ENCODE measurements around the gene GARNL3. TPM values are rescaled to one million over a fixed set of nuclear protein-coding genes. Genes with fewer than 3 reads are reported as not detected.

Gene GARNL3
- total RNA-seq, 2 donors from 2014 or later, result 34.2 to 34.4 TPM

GRCh38 chr9:127282611-127283010 lies 18.0 kb downstream of the GARNL3 start:
- no peak overlapping the region for H3K4me3 ChIP-seq
- intact Hi-C loops (cut with DNase I), result no loop called here
- no peaks in the 10 kb centered on the region for H3K36me3 ChIP-seq
- H3K27me3 ChIP-seq (replicated peaks; ENCODE audit: insufficient read depth), result no peaks in the 10 kb centered on the region
- H3K4me1 ChIP-seq (replicated peaks), result no peaks in the 10 kb centered on the region
- H3K27ac ChIP-seq, result no peak overlapping the region
- no peak for TF ChIP-seq POLR2AphosphoS5 (IDR thresholded peaks at IDR 0.05)
- TF ChIP-seq CTCF (IDR thresholded peaks at IDR 0.05), result no peak
- no peak for TF ChIP-seq POLR2A (IDR thresholded peaks at IDR 0.05)
- no peak for DNase-seq (ENCODE audit: low spot score)
- H3K9me3 ChIP-seq, result no peaks in the 10 kb centered on the region

- intact Hi-C loops (cut with DNase I), result no loop called here
- no peak overlapping the region for H3K27ac ChIP-seq
- no peak for DNase-seq (ENCODE audit: low spot score)
- H3K36me3 ChIP-seq, result no peaks in the 10 kb centered on the region
- H3K4me1 ChIP-seq (replicated peaks), result no peaks in the 10 kb centered on the region
- H3K4me3 ChIP-seq, result no peak overlapping the region
- TF ChIP-seq POLR2A (IDR thresholded peaks at IDR 0.05), result no peak
- TF ChIP-seq POLR2AphosphoS5 (IDR thresholded peaks at IDR 0.05), result no peak
- TF ChIP-seq CTCF (IDR thresholded peaks at IDR 0.05), result no peak
- WGBS, result 96% methylated on average over 3 of the region's 3 CpGs
- H3K27me3 ChIP-seq (replicated peaks; ENCODE audit: insufficient read depth), result no peaks in the 10 kb centered on the region
- no peaks in the 10 kb centered on the region for H3K9me3 ChIP-seq
Observed at GRCh38 chr9:127283135-127283534, 18.6 kb downstream of the GARNL3 start.

GRCh38 chr9:127283917-127284497 lies 19.4 kb downstream of the GARNL3 start:
- no peak for DNase-seq (ENCODE audit: low spot score)
- WGBS, result 29% methylated on average over 2 of the region's 2 CpGs
- Histone ChIP-seq H3K27ac (no peak overlapping the region), H3K36me3 (no peaks in the 10 kb centered on the region), H3K27me3 (replicated peaks; ENCODE audit: insufficient read depth) (no peaks in the 10 kb centered on the region), H3K4me1 (replicated peaks) (no peaks in the 10 kb centered on the region), H3K4me3 (no peak overlapping the region), H3K9me3 (no peaks in the 10 kb centered on the region)
- intact Hi-C loops (cut with DNase I), result no loop called here
- TF ChIP-seq POLR2AphosphoS5 (IDR thresholded peaks at IDR 0.05) (no peak), CTCF (IDR thresholded peaks at IDR 0.05) (no peak), POLR2A (IDR thresholded peaks at IDR 0.05) (no peak)

GRCh38 chr9:127285965-127286364 lies 21.4 kb downstream of the GARNL3 start:
- DNase-seq (ENCODE audit: low spot score), result no peak
- H3K4me1 ChIP-seq (replicated peaks), result no peaks in the 10 kb centered on the region
- no peak overlapping the region for H3K27ac ChIP-seq
- H3K27me3 ChIP-seq (replicated peaks; ENCODE audit: insufficient read depth), result no peaks in the 10 kb centered on the region
- no peak for TF ChIP-seq POLR2AphosphoS5 (IDR thresholded peaks at IDR 0.05)
- H3K4me3 ChIP-seq, result no peak overlapping the region
- no peaks in the 10 kb centered on the region for H3K36me3 ChIP-seq
- intact Hi-C loops (cut with DNase I), result no loop called here
- H3K9me3 ChIP-seq, result no peaks in the 10 kb centered on the region

DNA sequence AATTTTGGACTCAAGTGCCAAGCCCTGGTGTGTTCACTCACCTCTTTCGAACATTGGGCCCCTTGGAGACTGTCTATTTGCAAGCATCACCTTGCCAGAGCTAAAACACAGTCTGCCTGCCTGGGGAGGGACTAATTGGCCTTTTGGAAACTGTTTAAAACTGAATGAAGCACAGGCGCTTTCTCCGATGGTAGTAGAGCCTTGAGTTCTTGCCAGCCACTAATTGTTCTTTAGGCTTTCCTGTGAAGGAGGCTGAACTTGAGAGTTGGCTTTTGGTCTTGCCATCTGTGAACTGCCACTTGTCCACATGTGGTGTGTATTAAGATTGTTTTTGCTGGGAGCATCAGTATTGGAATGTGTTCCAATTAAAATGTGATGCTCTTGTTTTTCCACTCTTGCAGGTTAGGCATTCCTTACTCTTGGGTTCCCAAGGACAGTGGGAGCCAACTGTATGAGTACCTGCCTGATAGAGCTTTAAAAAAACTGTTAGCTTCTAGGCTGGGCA lies 26.0 kb downstream of the GARNL3 start:
- no peak overlapping the region for H3K4me3 ChIP-seq
- peaks cover 4% of the 10 kb centered on the region for H3K4me1 ChIP-seq (replicated peaks)
- no peaks in the 10 kb centered on the region for H3K36me3 ChIP-seq
- no peaks in the 10 kb centered on the region for H3K27me3 ChIP-seq (replicated peaks; ENCODE audit: insufficient read depth)
- no peaks in the 10 kb centered on the region for H3K9me3 ChIP-seq
- H3K27ac ChIP-seq, result peak overlapping the region in 1 of 2 donors; percentile 34
- intact Hi-C loops (cut with DNase I), result no loop called here
- WGBS, result 82% methylated on average over 3 of the region's 3 CpGs
- no peak for TF ChIP-seq POLR2AphosphoS5 (IDR thresholded peaks at IDR 0.05)
- no peak for TF ChIP-seq CTCF (IDR thresholded peaks at IDR 0.05)
- no peak for TF ChIP-seq POLR2A (IDR thresholded peaks at IDR 0.05)
- DNase-seq (ENCODE audit: low spot score), result no peak
